GM13976 (cell line): ENCODE results near the gene HS3ST3A1.
"Not testable (repeated sequence)": the region's sequence is repeated elsewhere in the genome, so short reads cannot be mapped to it uniquely, and the experiment has no call there.

ENCODE experiments used
- DNase-seq: peaks from one replicate; pipeline ENCODE4 v3.0.0; 2012; ENCODE audit warnings: low spot score
- CTCF ChIP-seq: IDR thresholded peaks from 2 replicates; pipeline ENCODE4 v1.5.1; 2012; ENCODE audit warnings: borderline replicate concordance, mild to moderate bottlenecking; ENCODE audit not compliant: insufficient read depth; ENCODE audit errors: extremely low read depth, missing control alignments, control extremely low read depth
- in situ Hi-C: fragments of 300-500 bp; cut with MboI; formaldehyde crosslinking; loops from one replicate; pipeline ENCODE4 v1.12.0; 2022; ENCODE audit warnings: low sequenced_read_pairs, mixed read lengths, inconsistent platforms; ENCODE audit not compliant: unreplicated experiment

The HS3ST3A1 gene

GRCh38 chr17:13557077-13557476 lies 44.7 kb downstream of the HS3ST3A1 start:
- TF ChIP-seq CTCF, result no peak
- in situ Hi-C loops, result no loop called here
- DNase-seq, result no peak

- no peak for TF ChIP-seq CTCF
- in situ Hi-C loops, result no loop called here
- no peak for DNase-seq
Observed at GRCh38 chr17:13554231-13554630, 47.5 kb downstream of the HS3ST3A1 start.

GRCh38 chr17:13550291-13550690 lies 51.4 kb downstream of the HS3ST3A1 start:
- TF ChIP-seq CTCF, result no peak
- DNase-seq, result no peak
- in situ Hi-C loops, result no loop called here

GRCh38 chr17:13548576-13548975 lies 53.2 kb downstream of the HS3ST3A1 start:
- DNase-seq, in situ Hi-C loops: not testable (repeated sequence)

- DNase-seq, result no peak
- in situ Hi-C loops, result no loop called here
- TF ChIP-seq CTCF, result no peak
Observed at GRCh38 chr17:13546851-13547250, 54.9 kb downstream of the HS3ST3A1 start.

- in situ Hi-C loops, result no loop called here
- TF ChIP-seq CTCF, result no peak
- no peak for DNase-seq
Observed at GRCh38 chr17:13545941-13546340, 55.8 kb downstream of the HS3ST3A1 start.

GRCh38 chr17:13544765-13545164 lies 57.0 kb downstream of the HS3ST3A1 start:
- in situ Hi-C loops, result no loop called here
- TF ChIP-seq CTCF, result no peak
- DNase-seq, result no peak

- TF ChIP-seq CTCF, result no peak
- in situ Hi-C loops, result no loop called here
- no peak for DNase-seq
Observed at GRCh38 chr17:13544292-13544691, 57.4 kb downstream of the HS3ST3A1 start.
